Left renal pelvis (tissue), 4 donors: Measurements from ENCODE around the gene ERICH2. TPM values are rescaled to one million over a fixed set of nuclear protein-coding genes. Genes with fewer than 3 reads are reported as not detected.

Experiments used
- DNase-seq, 4 donors: peaks; one replicate each; pipeline ENCODE4 v3.0.0-alpha.2; 2013; ENCODE audit warnings: low read depth in 4 of 4, low spot score in 3 of 4
- polyA plus RNA-seq, 4 donors: library from polyadenylated mRNA; unstranded; fragments of 120-200 nt; gene quantifications; one replicate each; pipeline ENCODE4 v1.2.1, GENCODE V29; 2013; ENCODE audit not compliant: insufficient read length in 4 of 4

The ERICH2 gene
- polyA plus RNA-seq, 4 donors = 2.0 to 3.6 (median 2.1) TPM; not detected in 1

DNA sequence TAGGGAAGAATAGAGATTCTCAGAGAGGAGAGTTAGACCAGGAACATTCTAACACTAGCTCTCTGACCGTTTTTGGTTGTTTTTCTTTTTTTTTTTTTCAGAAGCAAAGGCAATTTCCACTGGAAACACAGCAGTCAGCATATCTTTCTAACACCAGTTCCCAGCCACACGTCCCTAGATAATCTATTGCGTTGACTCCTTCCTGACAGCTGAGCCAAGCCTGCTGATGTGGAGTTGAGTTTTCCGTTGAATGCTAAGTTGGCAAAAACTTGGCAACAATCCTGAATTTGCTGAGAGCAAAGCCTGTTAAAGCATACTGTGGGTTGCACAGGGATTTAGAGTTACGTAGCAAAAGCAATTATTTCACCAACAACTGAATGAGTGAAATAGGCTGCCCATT lies 65.8 kb downstream of the ERICH2 start:
- no peak for DNase-seq

DNA sequence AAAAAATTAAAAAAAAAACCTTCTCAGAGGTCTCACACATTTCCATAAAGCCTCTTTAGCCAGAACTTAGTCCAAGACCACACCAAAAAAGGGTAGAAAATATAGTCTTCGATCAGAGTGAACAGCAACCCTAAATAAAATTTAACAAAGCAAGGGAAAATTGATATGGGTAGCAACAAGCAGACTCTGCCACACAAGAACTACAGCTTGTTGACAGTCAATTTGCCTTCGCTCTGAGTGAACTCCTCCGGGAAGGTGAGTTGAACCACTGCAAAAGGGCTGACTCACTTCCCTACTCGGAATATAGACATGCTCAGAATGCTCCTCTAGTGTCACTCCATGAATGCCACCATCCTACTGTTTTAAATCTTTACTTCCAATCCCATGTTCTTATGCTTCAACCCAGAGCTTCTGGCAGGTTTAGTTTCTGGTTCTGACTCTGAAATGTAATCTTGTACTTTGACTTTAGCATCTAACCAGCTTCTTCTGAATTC lies 70.6 kb downstream of the ERICH2 start:
- DNase-seq = no peak

DNA sequence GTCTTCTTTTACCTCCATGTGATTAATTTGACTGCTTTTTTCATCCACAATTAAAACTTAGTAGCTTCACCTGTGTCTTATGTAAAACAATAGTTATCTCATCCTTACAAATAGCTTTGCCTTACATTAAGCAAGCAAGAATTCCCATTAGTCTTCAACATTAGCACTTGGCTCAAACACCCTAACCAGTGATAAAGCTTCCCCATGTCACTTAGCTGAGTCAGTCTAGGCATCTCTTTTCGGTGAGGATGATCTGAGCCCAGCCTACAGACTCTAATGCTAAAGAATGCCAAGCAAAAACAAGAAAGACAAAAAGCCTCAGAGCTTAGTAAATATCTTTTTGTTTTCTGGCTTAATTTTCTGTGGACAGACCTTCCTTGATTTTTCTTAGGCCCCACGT lies 72.6 kb downstream of the ERICH2 start:
- no peak for DNase-seq

DNA sequence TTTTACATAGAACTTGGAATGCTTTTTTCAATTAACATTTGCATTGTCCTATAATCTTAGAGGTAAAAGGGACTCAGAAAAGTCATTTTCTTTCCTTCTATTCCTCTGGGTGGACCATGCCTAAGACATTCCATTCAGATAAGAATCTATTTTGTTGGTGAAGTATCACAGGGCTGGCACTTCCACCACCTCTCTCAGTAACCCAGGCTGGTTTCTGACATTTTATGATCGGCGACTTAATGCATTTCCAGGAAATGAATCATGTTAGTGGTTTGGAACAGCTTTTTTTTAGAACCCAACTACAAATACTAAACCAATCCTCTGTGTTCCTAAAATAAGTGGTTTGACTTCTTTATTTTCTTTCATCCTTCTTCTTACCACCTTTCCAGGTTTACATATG lies 73.5 kb downstream of the ERICH2 start:
- DNase-seq = no peak

DNA sequence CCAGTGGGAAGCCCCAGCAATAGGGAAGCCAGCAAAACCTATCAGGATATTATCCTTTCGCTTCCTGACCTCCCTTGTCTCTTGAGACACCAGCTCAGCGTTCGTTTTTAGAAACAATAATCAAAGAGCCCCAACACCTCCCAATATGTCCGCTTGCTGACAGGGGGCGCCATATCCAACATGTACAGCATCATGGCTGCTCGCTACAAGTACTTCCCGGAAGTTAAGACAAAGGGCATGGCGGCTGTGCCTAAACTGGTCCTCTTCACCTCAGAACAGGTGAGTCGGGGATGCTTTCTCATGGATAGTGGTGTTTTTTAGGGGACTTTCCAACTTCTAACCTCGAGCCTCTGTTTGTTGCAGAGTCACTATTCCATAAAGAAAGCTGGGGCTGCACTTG lies 75.2 kb downstream of the ERICH2 start:
- no peak for DNase-seq

DNA sequence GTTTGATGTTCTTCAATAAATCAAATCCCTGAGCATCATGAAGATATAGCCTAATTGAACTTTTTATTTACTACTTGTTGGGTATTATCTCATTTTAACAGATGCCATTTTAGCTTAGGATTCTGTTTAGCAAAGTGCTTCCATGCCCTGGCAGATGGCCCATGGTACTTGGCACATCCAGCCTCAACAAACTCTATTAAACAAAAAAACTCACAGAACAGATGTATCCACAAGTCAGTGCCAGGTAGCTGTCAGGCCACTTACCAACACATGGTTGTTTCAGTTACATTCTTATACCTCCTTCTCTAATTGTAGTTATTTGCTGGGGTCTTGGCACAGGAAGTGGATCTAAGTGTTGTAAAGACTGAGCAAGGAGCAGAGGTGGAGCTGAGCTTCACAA lies 76.1 kb downstream of the ERICH2 start:
- DNase-seq = no peak

DNA sequence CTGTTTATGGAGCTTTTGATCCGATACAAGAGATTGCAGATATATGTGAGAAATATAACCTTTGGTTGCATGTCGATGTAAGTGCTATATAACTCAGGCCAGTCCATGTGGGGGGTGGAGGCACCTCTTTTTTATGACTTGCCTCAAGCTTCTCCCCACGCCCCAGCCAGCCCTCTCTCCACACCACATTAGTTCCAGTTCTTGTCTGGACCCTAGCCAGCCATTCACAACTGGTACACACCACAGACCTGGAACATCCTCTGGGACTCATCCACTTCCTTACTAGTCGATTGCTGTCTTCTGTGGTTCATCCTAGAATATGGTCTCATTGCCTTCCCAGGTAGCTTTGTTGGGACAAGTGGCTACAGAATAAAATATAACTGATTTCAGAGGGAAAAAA lies 77.5 kb downstream of the ERICH2 start:
- DNase-seq = no peak

Other genes with a start within 250 kb of the ERICH2 start
- gene SP5, start 55.0 kb upstream of the ERICH2 start, polyA plus RNA-seq = under 1 TPM in 3 of 4 donors, not detected in 1; 0.53 to 0.80 (median 0.66) TPM
- gene GAD1, start 46.5 kb downstream of the ERICH2 start, polyA plus RNA-seq = 1 to 10 TPM in 1 of 4 donors, under 1 TPM in 3; 0.43 to 2.3 (median 0.59) TPM
- 100 to 1,000 TPM in 1 of 4 donors, 10 to 100 TPM in 3; 77.0 to 104 (median 88.3) TPM for gene GORASP2, start 158.9 kb downstream of the ERICH2 start, polyA plus RNA-seq